ENCODE measurements around the gene PRXL2B. TPM values are rescaled to one million over a fixed set of nuclear protein-coding genes. Genes with fewer than 3 reads are reported as not detected.
A peak's percentile ranks its signal among the peaks of the same experiment; 100 is the strongest.

Gene PRXL2B
- total RNA-seq, 1 donor = 15.1 TPM

GRCh38 chr1:2609319-2610035, 22.9 kb downstream of the PRXL2B start:
- no peak overlapping the region for H3K4me3 ChIP-seq (ENCODE audit: low read depth, low read length)
- TF ChIP-seq CTCF (IDR thresholded peaks at IDR 0.05; ENCODE audit: insufficient read depth, low read depth, low read length) = no peak
- no peak for DNase-seq (ENCODE audit: low read depth)

GRCh38 chr1:2610036-2610959, 23.7 kb downstream of the PRXL2B start:
- H3K4me3 ChIP-seq (ENCODE audit: low read depth, low read length) = no peak overlapping the region
- TF ChIP-seq CTCF (IDR thresholded peaks at IDR 0.05; ENCODE audit: insufficient read depth, low read depth, low read length) = no peak
- no peak for DNase-seq (ENCODE audit: low read depth)

GRCh38 chr1:2611031-2611501, 24.5 kb downstream of the PRXL2B start:
- no peak overlapping the region for H3K4me3 ChIP-seq (ENCODE audit: low read depth, low read length)
- no peak for TF ChIP-seq CTCF (IDR thresholded peaks at IDR 0.05; ENCODE audit: insufficient read depth, low read depth, low read length)
- DNase-seq (ENCODE audit: low read depth) = peak; percentile 6

- no peak for TF ChIP-seq CTCF (IDR thresholded peaks at IDR 0.05; ENCODE audit: insufficient read depth, low read depth, low read length)
- DNase-seq (ENCODE audit: low read depth) = no peak
- H3K4me3 ChIP-seq (ENCODE audit: low read depth, low read length) = no peak overlapping the region
Observed at GRCh38 chr1:2611621-2612437, 25.3 kb downstream of the PRXL2B start.

GRCh38 chr1:2612591-2613365, 26.2 kb downstream of the PRXL2B start:
- no peak for DNase-seq (ENCODE audit: low read depth)
- no peak for TF ChIP-seq CTCF (IDR thresholded peaks at IDR 0.05; ENCODE audit: insufficient read depth, low read depth, low read length)
- no peak overlapping the region for H3K4me3 ChIP-seq (ENCODE audit: low read depth, low read length)

GRCh38 chr1:2614145-2614544, 27.6 kb downstream of the PRXL2B start:
- DNase-seq (ENCODE audit: low read depth) = no peak
- no peak overlapping the region for H3K4me3 ChIP-seq (ENCODE audit: low read depth, low read length)
- TF ChIP-seq CTCF (IDR thresholded peaks at IDR 0.05; ENCODE audit: insufficient read depth, low read depth, low read length) = no peak

All from fibroblast of villous mesenchyme (primary cell).